UCSD-AML1 (cell line): ENCODE measurements around the gene IL2RG.
A peak's percentile ranks its signal among the peaks of the same experiment; 100 is the strongest.

Experiments used
- DNase-seq: peaks from one replicate; lab custom pipeline; 2025; ENCODE audit not compliant: unreplicated experiment; lab: John Stamatoyannopoulos, UW

IL2RG gene

DNA sequence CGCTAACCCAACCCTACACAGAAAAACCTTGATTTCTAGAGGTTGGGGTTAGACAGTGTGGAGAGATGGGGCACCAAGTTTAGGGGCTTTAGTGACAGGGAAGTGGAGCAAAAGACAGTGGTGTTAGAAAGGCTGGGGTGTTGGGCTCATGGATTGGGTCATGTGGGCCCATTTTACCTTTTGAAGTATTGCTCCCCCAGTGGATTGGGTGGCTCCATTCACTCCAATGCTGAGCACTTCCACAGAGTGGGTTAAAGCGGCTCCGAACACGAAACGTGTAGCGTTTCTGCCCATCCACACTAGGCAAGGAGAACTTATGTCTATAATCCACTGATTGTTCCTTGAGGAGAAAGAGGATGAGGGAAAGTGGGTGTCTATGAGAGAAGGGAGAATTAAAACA lies 2.3 kb downstream of the IL2RG start:
- no peak for DNase-seq

DNA sequence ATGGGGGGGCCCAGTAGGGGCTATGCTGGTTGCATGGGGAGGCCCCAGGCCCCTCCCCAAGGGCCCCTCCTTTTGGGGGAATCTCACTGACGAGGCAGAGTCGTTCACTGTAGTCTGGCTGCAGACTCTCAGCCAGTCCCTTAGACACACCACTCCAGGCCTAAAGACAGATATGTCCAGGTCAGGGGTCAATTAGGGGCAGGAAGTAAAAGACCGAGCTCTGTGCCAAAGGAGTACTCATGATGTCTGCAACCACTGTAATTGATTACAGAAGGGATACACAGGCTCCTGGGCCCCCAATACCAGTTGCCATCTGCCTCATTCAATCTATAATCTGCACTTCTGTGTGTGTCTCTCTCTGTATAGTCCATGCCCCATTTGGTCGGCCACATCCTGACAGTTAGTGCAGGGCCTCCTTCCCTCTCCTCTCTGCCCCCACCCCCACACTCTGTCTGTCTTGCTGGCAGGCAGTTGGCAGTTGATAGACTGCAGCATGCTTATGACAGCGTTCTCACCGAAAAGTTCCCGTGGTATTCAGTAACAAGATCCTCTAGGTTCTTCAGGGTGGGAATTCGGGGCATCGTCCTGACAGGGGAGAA lies 3.5 kb downstream of the IL2RG start:
- peak; percentile 36 for DNase-seq

DNA sequence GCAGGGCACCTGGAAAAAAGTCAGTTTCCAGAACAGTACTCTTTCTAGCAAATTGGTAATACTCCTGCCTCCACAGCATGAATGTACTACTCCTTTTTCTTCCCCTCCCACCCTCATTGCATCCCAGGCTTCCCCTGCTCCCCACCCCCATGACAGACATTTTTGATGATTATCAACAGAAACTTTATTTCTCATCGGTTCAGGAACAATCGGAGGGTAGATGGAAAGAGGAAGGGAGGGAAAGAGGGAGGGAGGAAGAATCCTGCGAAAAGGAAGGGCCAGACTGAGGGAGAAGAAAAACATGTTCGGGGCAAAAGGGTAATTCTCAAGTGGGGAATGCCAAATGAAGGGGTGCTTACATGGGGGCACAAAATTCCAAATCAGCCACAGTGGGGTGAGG lies 4.1 kb downstream of the IL2RG start:
- no peak for DNase-seq

DNA sequence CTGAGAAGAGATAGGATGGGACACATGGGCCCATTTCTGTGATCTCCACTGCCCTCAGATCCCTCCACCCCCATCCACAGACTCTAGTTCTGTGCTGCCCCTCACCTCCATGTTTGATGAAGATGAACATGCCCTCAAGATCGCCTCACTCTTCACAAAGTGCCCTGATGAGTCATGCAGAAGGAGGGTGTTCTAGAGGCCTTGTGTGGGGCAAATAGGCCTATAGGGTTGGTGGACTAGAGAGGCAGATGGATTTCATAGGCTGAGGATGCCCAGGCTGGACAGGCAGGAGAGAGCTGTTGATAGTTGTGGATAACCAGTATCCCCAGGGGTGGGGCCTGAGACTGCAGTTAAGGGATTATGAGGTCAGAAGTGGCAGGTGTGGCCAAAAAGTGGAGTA lies 5.0 kb downstream of the IL2RG start, which contains the start of gene CXorf65:
CXorf65 (minus strand) TSS at position 314 of the 400 bp plus-strand sequence; CDS start at position 130, 184 bp downstream.
- DNase-seq: no peak

DNA sequence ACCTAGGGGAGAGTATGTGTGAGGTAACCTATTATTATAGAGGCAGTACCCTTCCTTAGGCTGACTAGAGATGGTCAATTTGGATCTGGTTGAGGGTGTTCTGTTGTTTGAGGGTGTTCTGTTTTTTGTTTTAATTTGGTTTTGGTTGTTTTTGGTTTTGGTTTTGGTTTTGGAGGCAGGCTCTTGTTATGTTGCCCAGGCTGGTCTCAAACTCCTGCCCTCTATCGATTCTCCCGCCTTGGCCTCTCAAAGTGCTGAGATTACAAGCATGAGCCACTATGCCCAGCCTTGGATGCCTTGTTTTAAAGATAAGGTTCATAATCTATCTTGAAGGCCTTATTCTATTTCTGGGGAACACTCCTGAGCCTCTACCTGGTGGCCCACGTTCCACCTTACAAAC lies 5.7 kb downstream of the IL2RG start:
- no peak for DNase-seq

DNA sequence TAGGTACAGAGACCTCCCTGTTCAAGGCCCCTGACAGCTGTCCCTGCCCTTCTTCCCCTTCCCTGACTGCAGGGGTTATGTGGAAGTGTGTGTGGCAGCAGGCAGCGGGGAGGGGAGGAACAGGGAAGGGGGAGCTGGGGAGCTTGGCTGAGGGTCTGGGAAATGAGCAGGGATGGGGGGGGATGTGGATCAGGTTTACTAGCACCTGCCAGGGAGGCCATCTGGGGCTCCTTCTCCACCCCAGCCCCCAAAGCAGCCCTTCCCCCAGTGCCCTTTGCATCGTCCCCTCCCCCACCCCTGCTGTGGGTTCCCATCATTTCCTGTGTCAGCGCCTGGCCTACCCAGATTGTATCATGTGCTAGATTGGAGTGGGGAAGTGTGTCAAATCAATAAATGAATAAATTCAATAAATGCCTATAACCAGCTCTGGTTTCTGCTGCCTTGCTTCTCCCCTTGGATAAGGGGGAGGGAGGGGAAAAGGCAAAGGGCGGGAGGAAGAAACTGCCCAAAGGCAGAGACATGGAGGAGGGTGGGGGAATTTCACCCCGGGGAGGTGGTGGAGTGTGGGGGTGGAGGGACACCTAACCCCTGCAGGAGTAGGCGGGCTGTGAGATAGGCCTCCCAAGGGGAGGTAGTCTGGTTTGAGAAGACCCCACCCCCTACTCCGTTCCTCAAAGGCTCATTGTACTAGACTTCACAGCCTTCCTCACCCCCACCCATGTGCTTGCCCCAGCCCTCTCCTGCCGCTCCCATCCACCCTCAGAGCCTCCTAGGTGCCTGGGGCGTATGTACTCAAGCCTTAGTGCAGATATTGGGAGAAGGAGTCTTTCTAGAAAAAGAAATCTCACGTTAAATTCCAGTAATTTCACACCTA lies 8.0 kb downstream of the IL2RG start:
- peak; percentile 75 for DNase-seq

DNA sequence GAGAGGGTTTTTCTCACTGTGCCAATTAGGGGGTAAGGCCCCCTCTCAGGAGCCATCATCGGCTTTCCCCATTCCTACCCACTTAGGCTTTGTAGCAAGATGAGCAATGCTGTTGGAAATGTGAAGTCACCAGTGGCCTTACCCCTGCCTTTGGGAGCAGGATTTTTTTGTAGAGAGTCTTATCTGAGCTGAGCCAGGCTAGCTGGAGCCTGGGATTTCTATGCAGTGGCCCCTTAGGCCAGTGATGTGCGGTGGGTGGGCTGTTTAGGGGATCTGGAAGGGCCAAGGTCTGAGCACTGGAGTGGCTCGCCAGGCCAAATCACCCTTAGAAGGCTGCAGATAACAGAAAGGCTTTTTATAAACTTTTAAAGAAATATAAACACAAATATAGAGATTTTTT lies 9.1 kb downstream of the IL2RG start:
- no peak for DNase-seq

DNA sequence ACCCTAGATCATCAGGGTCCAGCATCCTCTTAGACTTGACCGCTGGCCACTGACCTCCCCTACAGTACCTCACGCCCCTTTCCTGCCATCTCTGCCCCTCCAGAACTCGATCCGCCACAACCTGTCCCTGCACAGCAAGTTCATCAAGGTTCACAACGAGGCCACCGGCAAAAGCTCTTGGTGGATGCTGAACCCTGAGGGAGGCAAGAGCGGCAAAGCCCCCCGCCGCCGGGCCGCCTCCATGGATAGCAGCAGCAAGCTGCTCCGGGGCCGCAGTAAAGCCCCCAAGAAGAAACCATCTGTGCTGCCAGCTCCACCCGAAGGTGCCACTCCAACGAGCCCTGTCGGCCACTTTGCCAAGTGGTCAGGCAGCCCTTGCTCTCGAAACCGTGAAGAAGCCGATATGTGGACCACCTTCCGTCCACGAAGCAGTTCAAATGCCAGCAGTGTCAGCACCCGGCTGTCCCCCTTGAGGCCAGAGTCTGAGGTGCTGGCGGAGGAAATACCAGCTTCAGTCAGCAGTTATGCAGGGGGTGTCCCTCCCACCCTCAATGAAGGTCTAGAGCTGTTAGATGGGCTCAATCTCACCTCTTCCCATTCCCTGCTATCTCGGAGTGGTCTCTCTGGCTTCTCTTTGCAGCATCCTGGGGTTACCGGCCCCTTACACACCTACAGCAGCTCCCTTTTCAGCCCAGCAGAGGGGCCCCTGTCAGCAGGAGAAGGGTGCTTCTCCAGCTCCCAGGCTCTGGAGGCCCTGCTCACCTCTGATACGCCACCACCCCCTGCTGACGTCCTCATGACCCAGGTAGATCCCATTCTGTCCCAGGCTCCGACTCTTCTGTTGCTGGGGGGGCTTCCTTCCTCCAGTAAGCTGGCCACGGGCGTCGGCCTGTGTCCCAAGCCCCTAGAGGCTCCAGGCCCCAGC lies 10.5 kb downstream of the IL2RG start:
- no peak for DNase-seq

DNA sequence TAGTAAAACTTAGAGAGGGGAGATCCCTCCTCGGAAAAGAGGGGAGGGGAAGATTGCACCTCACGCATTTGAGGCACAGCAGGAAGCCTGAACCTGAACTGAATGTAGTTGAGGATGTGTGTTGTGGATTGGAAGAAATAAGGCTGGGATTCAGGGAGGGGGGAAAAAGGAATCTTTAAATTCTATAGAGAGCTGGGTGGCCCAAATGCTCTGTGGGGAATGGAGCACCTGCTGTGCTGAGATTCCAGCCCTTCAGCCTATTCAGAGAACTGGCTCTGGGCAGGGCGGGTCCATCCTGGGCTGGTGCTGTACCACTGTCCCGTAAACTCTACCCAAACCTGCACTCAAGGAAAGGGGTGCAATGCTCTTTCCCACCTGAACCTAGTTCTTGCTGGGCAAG lies 11.6 kb downstream of the IL2RG start:
- no peak for DNase-seq

DNA sequence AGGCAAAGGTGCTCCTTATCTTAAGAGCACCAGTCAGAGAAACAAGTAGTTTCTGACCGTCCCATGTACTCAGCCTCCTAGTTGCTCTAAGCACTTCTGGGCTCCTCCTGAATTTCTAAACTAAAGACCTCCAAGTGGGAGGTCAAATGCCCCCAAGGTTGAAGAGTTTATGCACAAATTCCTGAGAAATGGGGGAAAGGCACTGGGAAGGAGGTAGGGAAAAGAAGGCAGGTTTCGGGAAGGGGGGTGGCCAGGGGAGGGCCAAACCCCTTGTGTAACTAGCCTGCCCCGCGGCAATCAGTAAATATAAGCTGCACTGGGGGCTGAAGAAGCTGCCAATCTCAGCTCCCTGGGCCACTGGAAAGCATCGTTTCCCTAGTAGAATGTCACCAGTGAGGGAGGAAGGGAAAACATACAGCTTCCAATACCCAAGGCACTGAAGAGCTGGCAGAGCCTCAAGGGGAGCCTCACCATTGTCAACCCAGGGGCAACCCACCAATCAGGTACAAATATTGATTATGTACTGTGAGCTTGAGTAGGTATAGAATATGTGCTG lies 12.3 kb downstream of the IL2RG start:
- DNase-seq: no peak

DNA sequence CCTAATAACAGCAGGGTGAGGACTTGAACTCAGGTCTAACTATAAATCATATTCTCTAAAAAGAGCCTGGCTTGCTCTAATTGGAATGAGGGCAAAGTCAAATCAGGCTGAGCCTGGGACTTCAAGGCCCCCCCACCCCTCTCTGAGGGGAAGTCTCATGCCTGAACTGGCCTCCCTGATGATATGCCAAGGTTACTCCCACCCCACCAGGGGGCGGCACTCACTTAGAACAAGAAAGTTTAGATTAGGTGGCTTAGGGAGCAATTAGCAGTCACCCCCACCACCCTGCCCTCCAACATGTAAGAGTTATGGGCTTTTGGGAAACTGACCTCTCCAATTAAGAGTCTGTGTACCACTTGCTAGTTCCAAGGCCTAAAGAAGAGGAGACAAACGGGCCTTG lies 13.1 kb downstream of the IL2RG start:
- peak; percentile 64 for DNase-seq

DNA sequence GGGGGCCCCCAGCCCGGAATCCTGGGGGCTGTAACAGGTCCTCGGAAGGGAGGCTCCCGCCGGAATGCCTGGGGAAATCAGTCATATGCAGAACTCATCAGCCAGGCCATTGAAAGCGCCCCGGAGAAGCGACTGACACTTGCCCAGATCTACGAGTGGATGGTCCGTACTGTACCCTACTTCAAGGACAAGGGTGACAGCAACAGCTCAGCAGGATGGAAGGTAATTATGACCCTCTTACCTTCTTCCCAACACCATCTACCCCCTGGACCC lies 14.7 kb downstream of the IL2RG start:
- DNase-seq: no peak

DNA sequence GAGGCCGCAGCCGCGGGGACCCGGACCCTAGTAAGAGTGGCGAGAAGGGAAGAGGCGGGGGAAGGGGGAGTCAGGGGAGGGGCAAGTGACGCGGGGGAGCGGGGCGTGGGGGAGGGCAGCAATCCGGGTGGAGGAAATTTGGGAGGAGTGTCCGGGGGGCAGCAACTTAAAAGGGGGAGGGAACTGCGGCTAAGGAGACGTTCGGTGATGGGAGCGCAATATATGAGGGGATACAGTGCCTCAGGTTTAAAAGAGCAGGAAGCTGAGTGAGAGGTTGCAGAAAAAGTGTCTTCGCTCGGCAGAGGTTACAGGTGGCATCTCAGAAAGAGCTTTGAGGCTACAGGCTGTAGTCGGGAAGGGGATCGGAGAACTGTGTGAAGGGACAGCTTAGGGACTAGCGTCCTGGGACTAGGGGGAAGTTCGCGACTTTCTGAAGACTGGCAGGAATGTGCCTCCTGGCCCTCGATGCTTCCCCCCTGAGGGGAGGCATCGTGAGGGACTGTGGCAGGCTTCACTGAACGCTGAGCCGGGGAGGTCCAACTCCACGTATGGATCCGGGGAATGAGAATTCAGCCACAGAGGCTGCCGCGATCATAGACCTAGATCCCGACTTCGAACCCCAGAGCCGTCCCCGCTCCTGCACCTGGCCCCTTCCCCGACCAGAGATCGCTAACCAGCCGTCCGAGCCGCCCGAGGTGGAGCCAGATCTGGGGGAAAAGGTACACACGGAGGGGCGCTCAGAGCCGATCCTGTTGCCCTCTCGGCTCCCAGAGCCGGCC lies 15.2 kb downstream of the IL2RG start:
- DNase-seq: no peak

DNA sequence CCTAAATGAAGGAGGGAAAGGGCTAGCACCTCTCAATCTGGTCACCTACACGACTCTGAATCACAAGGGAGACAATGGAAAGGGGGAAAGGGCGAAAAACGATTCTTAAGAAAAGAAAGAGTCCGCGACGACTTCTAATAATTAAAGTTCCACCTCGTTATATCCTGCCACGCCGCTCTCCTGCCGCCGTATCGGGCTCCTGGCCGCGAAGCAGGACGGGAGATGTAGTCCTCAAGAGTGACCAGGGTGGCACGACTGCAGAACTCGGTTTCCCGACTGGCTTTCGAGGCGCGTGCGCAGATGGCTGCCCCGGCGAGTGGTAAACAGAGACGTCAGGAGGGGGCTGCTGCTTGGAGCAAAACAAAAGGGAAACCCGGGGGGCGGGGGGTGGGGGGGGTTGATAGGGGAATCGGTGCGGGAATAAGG lies 15.8 kb downstream of the IL2RG start, which contains the start of gene FOXO4:
FOXO4 (plus strand) TSS at position 297 of the 426 bp plus-strand sequence. CDS start 678 bp downstream, outside the sequence.
- peak; percentile 85 for DNase-seq

DNA sequence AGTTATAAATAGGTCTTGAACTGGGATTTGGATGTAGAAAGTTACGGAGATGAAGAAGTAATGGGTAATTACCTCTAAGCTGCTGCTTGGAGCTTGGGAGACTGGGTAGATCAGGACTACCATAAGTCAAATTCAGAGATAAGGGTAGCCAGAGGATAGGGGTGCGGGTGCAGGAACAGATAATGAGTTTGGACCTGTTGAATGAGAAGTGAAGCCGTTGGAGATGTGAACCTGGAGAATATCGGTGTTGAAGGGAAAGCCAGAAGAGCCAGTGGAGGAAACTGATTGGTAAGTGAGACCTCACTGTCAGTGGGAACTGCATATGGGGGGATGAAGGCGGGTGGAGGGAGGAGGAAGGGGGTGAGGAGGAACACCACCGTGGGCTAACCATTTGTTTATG lies 16.3 kb downstream of the IL2RG start:
- DNase-seq: no peak

DNA sequence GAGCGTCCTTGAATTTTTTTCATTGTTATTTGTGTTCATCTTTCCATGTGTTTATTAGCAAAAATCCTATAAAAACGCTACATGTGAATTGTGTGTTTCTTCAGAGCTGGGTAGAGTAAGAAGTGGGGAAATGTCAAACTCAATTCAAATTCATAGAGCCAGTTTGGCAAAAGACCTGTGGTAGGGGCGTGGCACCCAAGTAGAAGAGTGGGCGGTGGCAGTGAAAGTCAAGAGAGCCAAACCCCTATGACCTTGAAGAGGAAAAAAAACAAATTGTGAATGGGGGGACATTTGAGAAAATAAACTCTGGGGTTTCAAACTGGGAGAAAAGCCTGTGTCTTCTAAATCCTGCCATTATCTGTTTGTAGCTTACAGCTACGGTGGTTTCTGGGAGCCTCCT lies 20.1 kb downstream of the IL2RG start:
- no peak for DNase-seq

DNA sequence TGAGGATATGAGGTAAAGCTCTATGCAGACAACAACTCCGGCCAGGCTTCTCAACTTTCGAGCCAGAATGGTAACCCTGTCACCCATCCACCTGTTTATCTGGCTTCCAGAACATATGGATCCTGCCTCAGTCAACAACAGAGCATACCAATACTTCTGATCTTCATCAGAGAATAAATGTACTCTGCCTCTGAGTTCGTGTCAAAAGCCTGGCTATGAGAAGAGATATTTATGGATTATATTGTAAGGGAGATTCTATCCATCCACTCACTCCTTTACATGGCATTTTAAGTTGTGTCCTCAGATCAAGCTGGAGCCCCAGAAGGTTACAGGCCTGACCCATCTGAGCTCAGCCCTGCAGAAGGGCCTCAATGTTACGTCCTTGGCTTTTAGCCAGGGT lies 25.5 kb downstream of the IL2RG start:
- no peak for DNase-seq

DNA sequence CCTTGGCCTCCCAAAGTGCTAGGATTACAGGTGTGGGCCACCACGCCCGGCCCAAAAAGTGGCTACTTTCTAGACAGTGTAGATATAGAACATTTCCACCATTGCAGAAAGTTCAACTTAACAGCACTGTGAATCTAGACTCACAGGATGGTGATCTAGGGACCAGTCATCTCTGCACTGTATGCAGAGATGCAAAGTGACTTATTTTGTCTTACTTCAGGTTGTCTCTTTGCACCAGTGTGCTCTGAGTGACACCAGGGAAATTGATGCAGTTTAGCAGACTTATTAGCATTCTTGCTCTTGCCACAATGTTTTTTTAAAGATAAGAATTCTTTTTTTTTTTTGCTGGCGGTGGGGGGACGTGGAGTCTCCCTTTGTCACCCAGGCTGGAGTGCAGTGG lies 28.6 kb downstream of the IL2RG start:
- DNase-seq: no peak

DNA sequence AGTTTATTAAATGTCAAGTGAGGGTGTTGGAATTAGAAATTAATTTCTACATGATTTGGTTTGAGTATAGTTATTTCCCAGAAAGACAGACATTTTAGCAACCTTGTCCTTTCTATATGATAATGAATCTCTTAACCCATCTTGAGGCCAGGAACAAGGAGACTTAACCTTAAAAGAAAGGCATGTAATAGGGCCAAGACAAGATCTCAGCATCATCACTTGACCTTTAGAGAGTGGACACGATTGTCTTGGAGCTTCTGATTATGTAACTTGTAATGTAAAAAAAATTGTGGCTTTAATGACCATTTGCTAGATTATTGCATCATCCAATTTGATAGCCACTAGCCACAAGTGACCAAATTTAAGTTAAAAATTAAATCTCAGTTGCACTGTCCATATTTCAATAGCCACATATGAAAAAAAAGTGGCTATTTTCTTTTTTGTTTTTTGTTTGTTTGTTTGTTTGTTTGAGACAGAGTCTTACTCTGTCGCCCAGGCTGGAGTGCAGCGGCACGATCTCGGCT lies 29.2 kb downstream of the IL2RG start:
- no peak for DNase-seq
